Coronary artery (tissue), 2 donors: ENCODE results near the gene PKP2.

ENCODE experiments used
- DNase-seq: peaks from one replicate; pipeline ENCODE4 v3.0.0-alpha.2; 2017; ENCODE audit warnings: low spot score
- H3K27ac ChIP-seq, 2 donors: fragments of 200-600 bp; sonication (generic); one replicate each; pipeline ENCODE4 v1.5.1; 2016 to 2019
- H3K4me3 ChIP-seq: fragments of 200-600 bp; sonication (generic); 2 replicates; pipeline ENCODE4 v1.5.1; 2016; ENCODE audit warnings: mild to moderate bottlenecking, moderate library complexity
- TF ChIP-seq, protein P1 (sequence below): fragments of 200-600 bp; sonication (generic); IDR thresholded peaks from one replicate; pipeline ENCODE4 v1.5.1; 2019; ENCODE audit warnings: antibody characterized with exemption

The PKP2 gene

DNA sequence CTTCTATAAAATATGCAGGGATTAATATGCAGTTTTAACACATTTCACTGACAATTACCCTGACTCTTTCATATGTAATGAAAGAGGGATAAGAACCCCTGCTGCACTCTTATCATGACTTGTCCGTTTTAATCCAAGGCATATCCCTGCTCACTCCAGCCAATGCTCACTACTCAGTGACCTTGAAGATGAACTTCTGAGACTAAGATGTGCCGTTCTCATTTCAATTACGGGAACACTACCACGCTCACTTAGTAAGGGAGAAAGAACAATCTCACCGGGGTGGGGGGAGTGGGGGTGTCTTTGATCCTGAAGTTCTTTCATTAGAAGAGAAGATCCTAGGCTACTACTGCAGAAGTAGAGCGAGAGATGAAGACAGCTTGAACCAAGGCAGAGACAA, 50.5 kb downstream of the PKP2 start:
- H3K4me3 ChIP-seq = no peak overlapping the region
- H3K27ac ChIP-seq = no peak overlapping the region
- no peak for DNase-seq
- TF ChIP-seq, protein P1, sequence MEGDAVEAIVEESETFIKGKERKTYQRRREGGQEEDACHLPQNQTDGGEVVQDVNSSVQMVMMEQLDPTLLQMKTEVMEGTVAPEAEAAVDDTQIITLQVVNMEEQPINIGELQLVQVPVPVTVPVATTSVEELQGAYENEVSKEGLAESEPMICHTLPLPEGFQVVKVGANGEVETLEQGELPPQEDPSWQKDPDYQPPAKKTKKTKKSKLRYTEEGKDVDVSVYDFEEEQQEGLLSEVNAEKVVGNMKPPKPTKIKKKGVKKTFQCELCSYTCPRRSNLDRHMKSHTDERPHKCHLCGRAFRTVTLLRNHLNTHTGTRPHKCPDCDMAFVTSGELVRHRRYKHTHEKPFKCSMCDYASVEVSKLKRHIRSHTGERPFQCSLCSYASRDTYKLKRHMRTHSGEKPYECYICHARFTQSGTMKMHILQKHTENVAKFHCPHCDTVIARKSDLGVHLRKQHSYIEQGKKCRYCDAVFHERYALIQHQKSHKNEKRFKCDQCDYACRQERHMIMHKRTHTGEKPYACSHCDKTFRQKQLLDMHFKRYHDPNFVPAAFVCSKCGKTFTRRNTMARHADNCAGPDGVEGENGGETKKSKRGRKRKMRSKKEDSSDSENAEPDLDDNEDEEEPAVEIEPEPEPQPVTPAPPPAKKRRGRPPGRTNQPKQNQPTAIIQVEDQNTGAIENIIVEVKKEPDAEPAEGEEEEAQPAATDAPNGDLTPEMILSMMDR = no peak

DNA sequence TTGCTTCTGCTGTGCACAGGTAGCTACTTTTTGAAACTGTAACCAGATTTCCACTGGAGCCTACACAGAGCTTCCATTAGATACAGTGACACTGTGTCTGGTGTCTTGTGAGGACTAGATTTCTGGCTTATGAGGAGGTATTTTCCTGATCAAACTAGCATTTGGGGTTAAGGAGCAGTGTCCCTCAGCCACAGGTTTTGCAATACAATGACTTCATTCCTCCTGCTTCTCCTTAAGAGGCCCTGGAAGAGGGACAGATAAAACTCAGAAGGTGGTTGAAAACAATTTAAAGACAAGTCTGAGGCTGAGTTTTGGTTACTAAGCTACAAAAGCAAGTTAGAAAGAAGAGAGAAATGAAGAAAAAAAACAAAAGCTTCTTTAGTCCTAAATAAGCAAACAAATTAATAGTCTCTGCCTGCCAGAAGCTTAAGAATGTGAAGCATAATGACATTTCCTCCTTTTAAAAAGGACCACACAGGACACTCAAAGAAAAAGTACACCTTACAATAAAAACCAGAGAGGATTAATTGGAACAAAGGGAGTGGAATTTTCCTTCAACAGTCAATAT, 53.0 kb downstream of the PKP2 start:
- DNase-seq = no peak
- H3K27ac ChIP-seq = no peak overlapping the region
- H3K4me3 ChIP-seq = no peak overlapping the region
- TF ChIP-seq, protein P1 = no peak

DNA sequence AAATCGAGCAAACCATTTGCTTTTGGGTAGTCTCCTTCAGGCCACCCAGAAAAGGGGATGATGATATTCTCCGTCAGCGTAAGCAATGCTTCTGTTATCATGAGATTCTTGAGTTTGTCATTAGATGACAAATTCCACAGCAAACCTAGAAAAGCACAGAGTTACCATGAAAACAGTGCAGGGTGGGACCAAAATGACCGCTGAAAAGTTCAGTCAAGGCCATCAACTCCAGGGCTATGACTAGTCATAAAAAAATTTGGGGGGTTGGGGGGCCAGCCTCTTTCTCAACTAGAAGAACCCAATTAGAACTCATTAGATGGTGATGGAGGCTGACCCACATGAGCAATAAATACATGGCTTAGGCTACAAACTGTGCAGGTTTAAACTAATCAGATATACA, 55.5 kb downstream of the PKP2 start:
- TF ChIP-seq, protein P1 = no peak
- DNase-seq = no peak
- no peak overlapping the region for H3K4me3 ChIP-seq
- H3K27ac ChIP-seq = no peak overlapping the region

DNA sequence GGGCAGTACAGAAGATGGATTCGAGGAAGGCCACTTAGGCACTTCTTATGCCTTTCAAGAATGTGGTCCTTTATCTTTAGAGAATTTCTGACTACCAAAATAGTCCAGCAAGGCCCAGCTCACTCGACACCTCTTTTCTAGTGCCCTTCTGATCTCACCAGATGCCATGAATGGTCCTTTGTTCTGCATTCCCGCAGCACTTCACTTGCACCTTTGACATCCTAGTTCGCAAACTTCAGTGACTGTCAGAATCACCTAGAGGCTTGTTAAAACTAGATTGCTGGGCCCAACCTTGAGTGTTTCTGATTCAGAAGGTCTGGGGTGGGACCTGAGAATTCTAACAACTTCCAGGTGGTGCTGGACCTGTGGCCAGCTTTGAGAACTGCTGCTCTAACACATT, 56.7 kb downstream of the PKP2 start:
- Histone ChIP-seq H3K27ac (no peak overlapping the region), H3K4me3 (no peak overlapping the region)
- TF ChIP-seq, protein P1 = no peak
- DNase-seq = no peak

DNA sequence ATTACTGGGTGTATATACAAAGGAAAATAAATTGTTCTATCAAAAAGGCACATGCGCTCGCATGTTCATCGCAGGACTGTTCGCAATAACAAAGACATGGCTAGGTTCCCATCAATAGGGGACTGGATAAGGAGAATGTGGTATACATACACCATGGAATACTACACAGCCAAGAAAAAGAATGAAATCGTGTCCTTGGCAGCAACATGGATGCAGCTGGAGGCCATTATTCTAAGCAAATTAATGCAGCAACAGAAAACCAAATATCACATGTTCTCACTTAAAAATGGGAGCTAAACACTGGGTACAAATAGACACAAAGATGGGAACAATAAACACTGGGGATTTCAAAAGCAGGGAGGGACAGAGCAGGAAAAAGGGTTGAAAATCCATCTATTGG, 58.6 kb downstream of the PKP2 start:
- DNase-seq = no peak
- TF ChIP-seq, protein P1 = no peak
- Histone ChIP-seq H3K27ac (no peak overlapping the region), H3K4me3 (no peak overlapping the region)

DNA sequence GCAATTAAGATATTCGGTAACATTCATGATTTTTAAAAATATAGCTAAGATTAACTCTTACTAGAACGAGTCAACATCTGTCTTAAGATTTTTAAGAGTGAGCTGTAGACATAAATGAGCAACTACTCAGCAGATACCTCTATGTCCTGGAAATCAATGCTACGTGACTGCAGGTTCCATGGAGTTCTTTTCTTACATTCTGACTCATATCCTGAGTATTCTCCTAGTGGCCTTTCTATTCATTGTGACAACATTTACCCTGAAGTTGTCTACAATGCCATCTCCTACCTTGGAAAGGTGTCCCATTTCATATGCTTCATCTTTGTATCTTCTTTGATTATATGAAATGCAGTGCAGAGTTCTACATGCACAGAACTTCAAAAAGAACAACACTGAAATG, 59.9 kb downstream of the PKP2 start:
- no peak overlapping the region for H3K4me3 ChIP-seq
- H3K27ac ChIP-seq = no peak overlapping the region
- TF ChIP-seq, protein P1 = no peak
- DNase-seq = no peak

DNA sequence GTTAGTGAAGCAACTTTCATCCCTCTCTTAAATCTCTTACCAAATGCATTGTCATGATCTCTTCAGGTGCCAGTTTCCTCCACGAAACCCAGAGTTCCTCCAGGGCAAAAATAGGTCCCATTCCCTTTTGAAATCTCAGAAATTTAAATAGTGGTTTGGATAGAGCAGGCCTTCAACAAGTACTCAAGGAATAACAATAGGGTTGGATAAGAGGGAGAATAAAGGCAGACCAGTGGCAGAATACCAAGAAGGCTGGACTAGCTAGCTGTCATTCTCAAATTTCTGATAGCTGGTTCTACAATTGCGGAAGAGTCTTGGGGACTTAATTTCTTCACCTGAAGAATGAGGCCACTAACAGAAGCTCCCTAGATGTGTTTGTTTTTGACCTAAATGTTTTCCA, 62.5 kb downstream of the PKP2 start:
- TF ChIP-seq, protein P1 = no peak
- no peak overlapping the region for H3K4me3 ChIP-seq
- no peak for DNase-seq
- no peak overlapping the region for H3K27ac ChIP-seq
